Adrenal gland (tissue), 12 donors: ENCODE data around the gene KCTD3. TPM values are rescaled to one million over a fixed set of nuclear protein-coding genes. Genes with fewer than 3 reads are reported as not detected.

Experiments
- DNase-seq, 7 donors: peaks; one replicate each; pipeline ENCODE4 v3.0.0-alpha.2; 2019 to 2020
- H3K27ac ChIP-seq, 5 donors: fragments of 200-600 bp; sonication (generic) in 4 of 5; 1 replicate in 3 of 5; 2 replicates in 2 of 5; pipeline versions ENCODE4 v1.5.1 to v1.8.0; 2016 to 2020; ENCODE audit warnings: mild to moderate bottlenecking in 1 of 5
- H3K27me3 ChIP-seq: fragments of 200-600 bp; 2 replicates; pipeline ENCODE4 v1.8.0; 2021
- H3K36me3 ChIP-seq, 2 donors: fragments of 200-600 bp; replicated peaks in 1 of 2; 1 replicate in 1 of 2; 2 replicates in 1 of 2; pipeline versions ENCODE4 v1.5.1 to v1.8.0; 2018 to 2022
- H3K4me1 ChIP-seq, 2 donors: fragments of 200-600 bp; replicated peaks in 1 of 2; 1 replicate in 1 of 2; 2 replicates in 1 of 2; pipeline versions ENCODE4 v1.5.1 to v1.8.0; 2018 to 2021
- H3K4me3 ChIP-seq, 4 donors: fragments of 200-600 bp; sonication (generic) in 3 of 4; one replicate each; pipeline ENCODE4 v1.5.1; 2016 to 2018
- H3K9me3 ChIP-seq, 3 donors: fragments of 200-600 bp; sonication (generic) in 1 of 3; replicated peaks in 1 of 3; 1 replicate in 2 of 3; 2 replicates in 1 of 3; pipeline versions ENCODE4 v1.5.1 to v1.8.0; 2016 to 2021
- CTCF ChIP-seq, 6 experiments: fragments of 450-650 bp in 4 of 6; fragments of 200-600 bp in 2 of 6; sonication (generic) in 1 of 6; IDR thresholded peaks; 1 replicate in 5 of 6; 2 replicates in 1 of 6; pipeline versions ENCODE4 v1.5.1 to v1.8.0; 2016 to 2021; ENCODE audit warnings: antibody characterized with exemption in 6 of 6, mild to moderate bottlenecking in 2 of 6, moderate library complexity in 1 of 6
- POLR2A ChIP-seq, 2 donors: fragments of 450-650 bp; IDR thresholded peaks; one replicate each; pipeline ENCODE4 v1.6.1; 2017; ENCODE audit warnings: antibody characterized with exemption in 2 of 2, mild to moderate bottlenecking in 2 of 2, moderate library complexity in 1 of 2
- WGBS, 4 donors: extraction: QIAGEN DNeasy Blood & Tissue Kit in 2 of 4; methylation state at CpG; one replicate each; pipeline versions ENCODE4 v1.1.5 to v1.1.7; 2013 to 2017; 5-methylcytosine and 5-hydroxymethylcytosine counted together
- intact Hi-C, 2 donors: fragments of 100-400 bp; cut with DNase I; formaldehyde crosslinking; loops; one replicate each; pipeline versions ENCODE4 v1.14.1 to v1.15.0; 2022 to 2023
- polyA plus RNA-seq, 3 donors: library from polyadenylated mRNA; stranded (reverse); fragments of 200-250 nt in 2 of 3; fragments of 350-450 nt in 1 of 3; fragmentation: Illumina TruSeq in 1 of 3; extraction: RNeasy Lipid Tissue Mini Kit (QIAGEN cat#74804) in 1 of 3; gene quantifications; one replicate each; pipeline ENCODE4 v1.2.3, GENCODE V29; 2013 to 2014
- total RNA-seq, 9 donors: library from RNA; depleted of rRNA in 4 of 9; stranded (reverse); fragments of >200 nt in 4 of 9; fragments of 120-200 nt in 1 of 9; fragmentation: NEBNext Ultra II Directional in 1 of 9; extraction: Animal tissue kit (Norgen Biotek cat#: 25700) in 1 of 9; gene quantifications; one replicate each; pipeline versions ENCODE4 v1.1.0 to v1.2.4, GENCODE V29; 2013 to 2023
- donor health status: healthy with polysubstance abuse.
- donor health status: Bipolar disorder and iron deficiency.
- donor health status: DM: yes; HTN: yes; CAD: no.
- donor health status: DM: no; HTN: no; CAD: no.
- donor health status: DM: no; HTN: no; CAD: no.
- donor health status: DM: yes; HTN: yes; CAD: no.

Gene KCTD3
- total and polyA plus RNA-seq, 12 donors, result 78.0 to 169 (median 116) TPM

GRCh38 chr1:215652371-215652770 is 85.3 kb downstream of the KCTD3 start:
- Histone ChIP-seq H3K36me3 (no peaks in the 10 kb centered on the region), H3K27me3 (no peaks in the 10 kb centered on the region), H3K9me3 (no peaks in the 10 kb centered on the region), H3K4me3 (no peak overlapping the region), H3K27ac (no peak overlapping the region), H3K4me1 (no peaks in the 10 kb centered on the region)
- no peak for TF ChIP-seq CTCF (IDR thresholded peaks at IDR 0.05)
- no peak for TF ChIP-seq POLR2A (IDR thresholded peaks at IDR 0.05)
- intact Hi-C loops, result loop anchor here in 1 of 2 donors (5.0 kb wide), 1 partner anchor 140 kb away; no protein-coding TSS in a partner anchor
- WGBS, 4 donors, result 68 to 81% (median 75%) methylated on average over 1 of the region's 1 CpG
- DNase-seq, result no peak

GRCh38 chr1:215657047-215657446 is 89.9 kb downstream of the KCTD3 start:
- intact Hi-C loops, result no loop called here
- no peak overlapping the region for H3K27ac ChIP-seq
- no peak for DNase-seq
- H3K4me3 ChIP-seq, result no peak overlapping the region
- TF ChIP-seq CTCF (IDR thresholded peaks at IDR 0.05) (no peak), POLR2A (IDR thresholded peaks at IDR 0.05) (no peak)
- H3K9me3 ChIP-seq, result no peaks in the 10 kb centered on the region
- H3K4me1 ChIP-seq, result no peaks in the 10 kb centered on the region
- WGBS, 4 donors, result 62 to 73% (median 67%) methylated on average over 4 of the region's 4 CpGs
- H3K36me3 ChIP-seq, result no peaks in the 10 kb centered on the region
- no peaks in the 10 kb centered on the region for H3K27me3 ChIP-seq

- Histone ChIP-seq H3K27me3 (no peaks in the 10 kb centered on the region), H3K9me3 (no peaks in the 10 kb centered on the region), H3K36me3 (no peaks in the 10 kb centered on the region), H3K4me1 (no peaks in the 10 kb centered on the region), H3K27ac (no peak overlapping the region), H3K4me3 (no peak overlapping the region)
- intact Hi-C loops, result no loop called here
- no peak for TF ChIP-seq POLR2A (IDR thresholded peaks at IDR 0.05)
- DNase-seq, result no peak
Observed at GRCh38 chr1:215660259-215660658, 93.2 kb downstream of the KCTD3 start.

- 74 to 100% (median 80%) methylated on average over 1 of the region's 1 CpG for WGBS, 4 donors
- H3K27me3 ChIP-seq, result no peaks in the 10 kb centered on the region
- H3K9me3 ChIP-seq, result no peaks in the 10 kb centered on the region
- no peak overlapping the region for H3K4me3 ChIP-seq
- H3K27ac ChIP-seq, result no peak overlapping the region
- no peak for DNase-seq
- no peaks in the 10 kb centered on the region for H3K4me1 ChIP-seq
- no peak for TF ChIP-seq POLR2A (IDR thresholded peaks at IDR 0.05)
- TF ChIP-seq CTCF (IDR thresholded peaks at IDR 0.05), result no peak
- H3K36me3 ChIP-seq, result no peaks in the 10 kb centered on the region
- intact Hi-C loops, result no loop called here
Observed at GRCh38 chr1:215661033-215661432, 93.9 kb downstream of the KCTD3 start.

- intact Hi-C loops, result no loop called here
- Histone ChIP-seq H3K36me3 (no peaks in the 10 kb centered on the region), H3K9me3 (no peaks in the 10 kb centered on the region), H3K27ac (no peak overlapping the region), H3K4me1 (no peaks in the 10 kb centered on the region), H3K4me3 (no peak overlapping the region), H3K27me3 (no peaks in the 10 kb centered on the region)
- 74 to 85% (median 78%) methylated on average over 4 of the region's 4 CpGs for WGBS, 4 donors
- no peak for DNase-seq
- no peak for TF ChIP-seq POLR2A (IDR thresholded peaks at IDR 0.05)
- no peak for TF ChIP-seq CTCF (IDR thresholded peaks at IDR 0.05)
Observed at GRCh38 chr1:215665215-215665614, 98.1 kb downstream of the KCTD3 start.
